Stimulated activated CD8-positive, alpha-beta memory T cell treated with anti-CD3 and anti-CD28 coated beads, Interleukin-4, amount 100 ng/mL, for 1 hour (primary cell): Measurements from ENCODE around the gene TDG.

Source experiments
- DNase-seq, 2 donors: peaks; one replicate each; pipeline ENCODE4 v3.0.0-alpha.2; 2020; ENCODE audit warnings: low read depth in 2 of 2, low spot score in 1 of 2

TDG gene

GRCh38 chr12:103958621-103959020 lies 7.1 kb upstream of the TDG start:
- no peak for DNase-seq

- DNase-seq: no peak
Measured at GRCh38 chr12:103960616-103961227, 5.0 kb upstream of the TDG start.

GRCh38 chr12:103962493-103962892 lies 3.2 kb upstream of the TDG start:
- no peak for DNase-seq

- DNase-seq: no peak
Measured at GRCh38 chr12:103964805-103965204, 867 bp upstream of the TDG start.

- no peak for DNase-seq
Measured at GRCh38 chr12:103965255-103965589, 450 bp upstream of the TDG start.

GRCh38 chr12:103966736-103967135 lies 1.1 kb downstream of the TDG start:
- DNase-seq: no peak

GRCh38 chr12:103969391-103969790 lies 3.7 kb downstream of the TDG start:
- no peak for DNase-seq

GRCh38 chr12:103973909-103974308 lies 8.2 kb downstream of the TDG start:
- no peak for DNase-seq

GRCh38 chr12:103975368-103975767 lies 9.7 kb downstream of the TDG start:
- no peak for DNase-seq

- no peak for DNase-seq
Measured at GRCh38 chr12:103978384-103978982, 12.8 kb downstream of the TDG start.

- DNase-seq: no peak
Measured at GRCh38 chr12:103986829-103987228, 21.2 kb downstream of the TDG start.

- no peak for DNase-seq
Measured at GRCh38 chr12:103994235-103994634, 28.6 kb downstream of the TDG start.

GRCh38 chr12:103996595-103996994 lies 30.9 kb downstream of the TDG start:
- no peak for DNase-seq

- DNase-seq: no peak
Measured at GRCh38 chr12:103997286-103997900, 31.7 kb downstream of the TDG start.

- no peak for DNase-seq
Measured at GRCh38 chr12:103998976-103999375, 33.3 kb downstream of the TDG start.

GRCh38 chr12:104000807-104001434 lies 35.2 kb downstream of the TDG start:
- no peak for DNase-seq

- DNase-seq: no peak
Measured at GRCh38 chr12:104002686-104003085, 37.0 kb downstream of the TDG start.

- no peak for DNase-seq
Measured at GRCh38 chr12:104003596-104003995, 37.9 kb downstream of the TDG start.

GRCh38 chr12:104006929-104007328 lies 41.3 kb downstream of the TDG start:
- DNase-seq: no peak

GRCh38 chr12:104010121-104010520 lies 44.4 kb downstream of the TDG start:
- no peak for DNase-seq

- DNase-seq: no peak
Measured at GRCh38 chr12:104010606-104011169, 45.0 kb downstream of the TDG start.

- no peak for DNase-seq
Measured at GRCh38 chr12:104011253-104011652, 45.6 kb downstream of the TDG start.
